Ovary (tissue), 3 donors: ENCODE data around the gene RPRD1A.

Source experiments
- POLR2A ChIP-seq: fragments of 450-650 bp; IDR thresholded peaks from one replicate; pipeline ENCODE4 v1.6.1; 2017; ENCODE audit warnings: antibody characterized with exemption, mild to moderate bottlenecking, moderate library complexity
- TF ChIP-seq, protein P1 (sequence below), 3 donors: fragments of 450-650 bp in 2 of 3; fragments of 200-600 bp in 1 of 3; IDR thresholded peaks; one replicate each; pipeline versions ENCODE4 v1.5.1 to v1.8.0; 2016 to 2022; ENCODE audit warnings: antibody characterized with exemption in 3 of 3, mild to moderate bottlenecking in 1 of 3
- donor health status: DM: no; HTN: no; CAD: no.

GRCh38 chr18:35971661-35972196, 95.6 kb downstream of the RPRD1A start:
- TF ChIP-seq, protein P1, sequence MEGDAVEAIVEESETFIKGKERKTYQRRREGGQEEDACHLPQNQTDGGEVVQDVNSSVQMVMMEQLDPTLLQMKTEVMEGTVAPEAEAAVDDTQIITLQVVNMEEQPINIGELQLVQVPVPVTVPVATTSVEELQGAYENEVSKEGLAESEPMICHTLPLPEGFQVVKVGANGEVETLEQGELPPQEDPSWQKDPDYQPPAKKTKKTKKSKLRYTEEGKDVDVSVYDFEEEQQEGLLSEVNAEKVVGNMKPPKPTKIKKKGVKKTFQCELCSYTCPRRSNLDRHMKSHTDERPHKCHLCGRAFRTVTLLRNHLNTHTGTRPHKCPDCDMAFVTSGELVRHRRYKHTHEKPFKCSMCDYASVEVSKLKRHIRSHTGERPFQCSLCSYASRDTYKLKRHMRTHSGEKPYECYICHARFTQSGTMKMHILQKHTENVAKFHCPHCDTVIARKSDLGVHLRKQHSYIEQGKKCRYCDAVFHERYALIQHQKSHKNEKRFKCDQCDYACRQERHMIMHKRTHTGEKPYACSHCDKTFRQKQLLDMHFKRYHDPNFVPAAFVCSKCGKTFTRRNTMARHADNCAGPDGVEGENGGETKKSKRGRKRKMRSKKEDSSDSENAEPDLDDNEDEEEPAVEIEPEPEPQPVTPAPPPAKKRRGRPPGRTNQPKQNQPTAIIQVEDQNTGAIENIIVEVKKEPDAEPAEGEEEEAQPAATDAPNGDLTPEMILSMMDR (IDR thresholded peaks at IDR 0.05): no peak
- TF ChIP-seq POLR2A: no peak
